Prostate gland (tissue), 2 donors: ENCODE data around the gene KIF16B.

Experiments
- POLR2A ChIP-seq: fragments of 450-650 bp; IDR thresholded peaks from one replicate; pipeline ENCODE4 v1.6.1; 2016; ENCODE audit warnings: antibody characterized with exemption, mild to moderate bottlenecking
- TF ChIP-seq, protein P1 (sequence below), 4 experiments: fragments of 200-600 bp in 2 of 4; fragments of 450-650 bp in 2 of 4; sonication (generic) in 2 of 4; IDR thresholded peaks; 1 replicate in 3 of 4; 2 replicates in 1 of 4; pipeline ENCODE4 v1.5.1; 2016 to 2019; ENCODE audit warnings: antibody characterized with exemption in 4 of 4, mild to moderate bottlenecking in 2 of 4, moderate library complexity in 2 of 4

GRCh38 chr20:16353417-16353781, 219.8 kb downstream of the KIF16B start:
- TF ChIP-seq, protein P1, sequence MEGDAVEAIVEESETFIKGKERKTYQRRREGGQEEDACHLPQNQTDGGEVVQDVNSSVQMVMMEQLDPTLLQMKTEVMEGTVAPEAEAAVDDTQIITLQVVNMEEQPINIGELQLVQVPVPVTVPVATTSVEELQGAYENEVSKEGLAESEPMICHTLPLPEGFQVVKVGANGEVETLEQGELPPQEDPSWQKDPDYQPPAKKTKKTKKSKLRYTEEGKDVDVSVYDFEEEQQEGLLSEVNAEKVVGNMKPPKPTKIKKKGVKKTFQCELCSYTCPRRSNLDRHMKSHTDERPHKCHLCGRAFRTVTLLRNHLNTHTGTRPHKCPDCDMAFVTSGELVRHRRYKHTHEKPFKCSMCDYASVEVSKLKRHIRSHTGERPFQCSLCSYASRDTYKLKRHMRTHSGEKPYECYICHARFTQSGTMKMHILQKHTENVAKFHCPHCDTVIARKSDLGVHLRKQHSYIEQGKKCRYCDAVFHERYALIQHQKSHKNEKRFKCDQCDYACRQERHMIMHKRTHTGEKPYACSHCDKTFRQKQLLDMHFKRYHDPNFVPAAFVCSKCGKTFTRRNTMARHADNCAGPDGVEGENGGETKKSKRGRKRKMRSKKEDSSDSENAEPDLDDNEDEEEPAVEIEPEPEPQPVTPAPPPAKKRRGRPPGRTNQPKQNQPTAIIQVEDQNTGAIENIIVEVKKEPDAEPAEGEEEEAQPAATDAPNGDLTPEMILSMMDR (IDR thresholded peaks at IDR 0.05) = no peak
- no peak for TF ChIP-seq POLR2A
